KMS-11 (cell line): ENCODE measurements around the gene RNPS1.

Experiments
- H2AFZ ChIP-seq: fragments of 200-600 bp; sonication (generic); 2 replicates; pipeline ENCODE4 v1.6.1; 2016; ENCODE audit warnings: antibody characterized with exemption, mixed run types, low read depth
- H3K27ac ChIP-seq: fragments of 200-600 bp; sonication (generic); 2 replicates; pipeline ENCODE4 v1.6.1; 2016; ENCODE audit warnings: mild to moderate bottlenecking, mixed run types
- H3K27me3 ChIP-seq: fragments of 200-600 bp; sonication (generic); 2 replicates; pipeline ENCODE4 v1.6.1; 2017; ENCODE audit warnings: mild to moderate bottlenecking, low read depth, mixed run types, moderate library complexity; ENCODE audit not compliant: insufficient read depth
- H3K36me3 ChIP-seq: fragments of 200-600 bp; sonication (generic); 2 replicates; pipeline ENCODE4 v1.6.1; 2017; ENCODE audit warnings: mild to moderate bottlenecking, mixed run types; ENCODE audit not compliant: insufficient read depth
- H3K4me1 ChIP-seq: fragments of 200-600 bp; sonication (generic); 2 replicates; pipeline ENCODE4 v1.6.1; 2016; ENCODE audit warnings: mild to moderate bottlenecking, low read depth, mixed run types; ENCODE audit not compliant: poor library complexity, severe bottlenecking
- H3K4me2 ChIP-seq: fragments of 200-600 bp; sonication (generic); 2 replicates; pipeline ENCODE4 v1.7.0; 2016; ENCODE audit warnings: mild to moderate bottlenecking, mixed run types
- H3K4me3 ChIP-seq: fragments of 200-600 bp; sonication (generic); IDR thresholded peaks from 2 replicates; pipeline ENCODE4 v1.6.1; 2017; ENCODE audit warnings: low read depth, low read length, mixed read lengths; ENCODE audit not compliant: insufficient read depth
- H3K79me2 ChIP-seq: fragments of 200-600 bp; sonication (generic); 2 replicates; pipeline ENCODE4 v1.6.1; 2016; ENCODE audit warnings: low read depth, mixed run types; ENCODE audit not compliant: insufficient read depth
- H3K9ac ChIP-seq: fragments of 200-600 bp; sonication (generic); 2 replicates; pipeline ENCODE4 v1.6.1; 2016; ENCODE audit warnings: mild to moderate bottlenecking, mixed run types
- H4K20me1 ChIP-seq: fragments of 200-600 bp; sonication (generic); 2 replicates; pipeline ENCODE4 v1.6.1; 2016; ENCODE audit warnings: mild to moderate bottlenecking, mixed run types; ENCODE audit not compliant: insufficient read depth
- TF ChIP-seq, protein P1 (sequence below): fragments of 200-600 bp; sonication (generic); conservative IDR thresholded peaks from 2 replicates; pipeline ENCODE4 v1.6.1; 2017; ENCODE audit warnings: low read depth, mild to moderate bottlenecking, antibody characterized with exemption, low read length, moderate library complexity, mixed read lengths

RNPS1 gene

DNA sequence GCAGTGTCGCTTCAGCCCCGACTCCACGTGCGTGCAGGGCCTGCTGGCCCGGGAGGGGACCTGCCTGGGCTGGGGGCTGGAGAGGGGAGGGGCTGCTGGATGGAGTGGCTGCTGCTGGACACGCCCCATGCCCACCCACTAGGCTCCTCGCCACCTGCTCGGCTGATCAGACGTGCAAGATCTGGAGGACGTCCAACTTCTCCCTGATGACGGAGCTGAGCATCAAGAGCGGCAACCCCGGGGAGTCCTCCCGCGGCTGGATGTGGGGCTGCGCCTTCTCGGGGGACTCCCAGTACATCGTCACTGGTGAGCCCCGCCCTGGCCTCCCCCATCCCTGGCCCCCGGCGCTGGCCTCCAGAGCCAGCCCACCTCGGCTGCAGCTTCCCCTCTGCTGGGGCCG, 59.6 kb downstream of the RNPS1 start:
- peaks cover 25% of the 10 kb centered on the region for H3K4me1 ChIP-seq
- H4K20me1 ChIP-seq: no peaks in the 10 kb centered on the region
- peaks cover 17% of the 10 kb centered on the region for H3K79me2 ChIP-seq
- no peak overlapping the region for H3K27ac ChIP-seq
- no peak overlapping the region for H3K9ac ChIP-seq
- no peak overlapping the region for H3K4me3 ChIP-seq
- no peak overlapping the region for H2AFZ ChIP-seq
- H3K27me3 ChIP-seq: no peaks in the 10 kb centered on the region
- H3K36me3 ChIP-seq: no peaks in the 10 kb centered on the region
- no peak overlapping the region for H3K4me2 ChIP-seq
- TF ChIP-seq, protein P1, sequence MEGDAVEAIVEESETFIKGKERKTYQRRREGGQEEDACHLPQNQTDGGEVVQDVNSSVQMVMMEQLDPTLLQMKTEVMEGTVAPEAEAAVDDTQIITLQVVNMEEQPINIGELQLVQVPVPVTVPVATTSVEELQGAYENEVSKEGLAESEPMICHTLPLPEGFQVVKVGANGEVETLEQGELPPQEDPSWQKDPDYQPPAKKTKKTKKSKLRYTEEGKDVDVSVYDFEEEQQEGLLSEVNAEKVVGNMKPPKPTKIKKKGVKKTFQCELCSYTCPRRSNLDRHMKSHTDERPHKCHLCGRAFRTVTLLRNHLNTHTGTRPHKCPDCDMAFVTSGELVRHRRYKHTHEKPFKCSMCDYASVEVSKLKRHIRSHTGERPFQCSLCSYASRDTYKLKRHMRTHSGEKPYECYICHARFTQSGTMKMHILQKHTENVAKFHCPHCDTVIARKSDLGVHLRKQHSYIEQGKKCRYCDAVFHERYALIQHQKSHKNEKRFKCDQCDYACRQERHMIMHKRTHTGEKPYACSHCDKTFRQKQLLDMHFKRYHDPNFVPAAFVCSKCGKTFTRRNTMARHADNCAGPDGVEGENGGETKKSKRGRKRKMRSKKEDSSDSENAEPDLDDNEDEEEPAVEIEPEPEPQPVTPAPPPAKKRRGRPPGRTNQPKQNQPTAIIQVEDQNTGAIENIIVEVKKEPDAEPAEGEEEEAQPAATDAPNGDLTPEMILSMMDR: no peak

DNA sequence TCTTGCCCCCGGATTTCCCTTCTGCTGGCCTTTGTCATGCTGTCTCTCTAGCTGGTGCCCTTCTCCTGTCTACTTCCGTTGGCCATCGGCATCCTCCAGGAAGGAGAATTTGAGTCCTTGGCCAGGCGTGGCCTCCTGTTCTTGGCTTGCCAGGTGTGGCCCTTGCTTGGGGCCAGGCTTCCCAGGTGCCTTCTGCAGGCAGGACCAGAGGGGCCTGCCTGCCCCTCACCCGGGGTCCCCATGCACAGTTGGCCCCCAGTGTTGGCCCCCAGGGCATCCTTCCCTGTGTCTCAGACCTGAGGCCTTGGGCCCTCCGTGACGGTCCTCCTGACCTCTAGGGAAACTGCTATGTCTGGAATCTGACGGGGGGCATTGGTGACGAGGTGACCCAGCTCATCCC, 60.1 kb downstream of the RNPS1 start:
- Histone ChIP-seq H4K20me1 (no peaks in the 10 kb centered on the region), H2AFZ (no peak overlapping the region), H3K27me3 (no peaks in the 10 kb centered on the region), H3K4me2 (no peak overlapping the region), H3K79me2 (peaks cover 13% of the 10 kb centered on the region), H3K36me3 (no peaks in the 10 kb centered on the region), H3K27ac (no peak overlapping the region), H3K4me3 (no peak overlapping the region), H3K4me1 (peaks cover 20% of the 10 kb centered on the region), H3K9ac (no peak overlapping the region)
- TF ChIP-seq, protein P1: no peak

DNA sequence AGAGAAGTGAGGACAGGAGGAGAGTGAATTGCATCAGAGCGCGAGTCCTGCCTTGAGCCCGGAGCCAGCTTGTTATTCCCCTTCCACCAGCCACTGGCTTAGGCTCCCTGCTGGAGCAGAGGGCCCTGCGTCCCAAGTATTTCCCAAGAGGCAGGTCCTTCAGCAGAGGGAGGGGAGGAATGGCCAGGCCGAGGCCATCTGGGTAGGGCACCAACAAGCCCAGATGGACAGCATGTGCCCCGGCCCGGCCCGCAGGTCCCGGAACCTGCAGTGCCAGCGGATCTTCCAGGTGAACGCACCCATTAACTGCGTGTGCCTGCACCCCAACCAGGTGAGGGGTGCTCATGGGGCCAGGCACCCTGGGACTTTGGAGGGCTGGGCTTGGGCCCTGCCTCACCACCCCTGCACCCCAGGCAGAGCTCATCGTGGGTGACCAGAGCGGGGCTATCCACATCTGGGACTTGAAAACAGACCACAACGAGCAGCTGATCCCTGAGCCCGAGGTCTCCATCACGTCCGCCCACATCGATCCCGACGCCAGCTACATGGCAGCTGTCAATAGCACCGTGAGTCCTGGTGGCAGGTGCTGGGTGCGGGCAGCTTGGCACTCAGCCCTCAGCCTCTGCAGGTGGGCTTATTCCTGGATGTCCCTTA, 61.0 kb downstream of the RNPS1 start:
- no peak overlapping the region for H3K4me3 ChIP-seq
- H3K9ac ChIP-seq: no peak overlapping the region
- H3K79me2 ChIP-seq: peaks cover 7% of the 10 kb centered on the region
- H3K27ac ChIP-seq: no peak overlapping the region
- TF ChIP-seq, protein P1: no peak
- peaks cover 4% of the 10 kb centered on the region; the same call in 1 of the 2 replicates for H3K27me3 ChIP-seq
- peaks cover 15% of the 10 kb centered on the region for H3K4me1 ChIP-seq
- peak overlapping the region; percentile 98 for H3K4me2 ChIP-seq
- H3K36me3 ChIP-seq: no peaks in the 10 kb centered on the region
- H4K20me1 ChIP-seq: no peaks in the 10 kb centered on the region
- no peak overlapping the region for H2AFZ ChIP-seq

DNA sequence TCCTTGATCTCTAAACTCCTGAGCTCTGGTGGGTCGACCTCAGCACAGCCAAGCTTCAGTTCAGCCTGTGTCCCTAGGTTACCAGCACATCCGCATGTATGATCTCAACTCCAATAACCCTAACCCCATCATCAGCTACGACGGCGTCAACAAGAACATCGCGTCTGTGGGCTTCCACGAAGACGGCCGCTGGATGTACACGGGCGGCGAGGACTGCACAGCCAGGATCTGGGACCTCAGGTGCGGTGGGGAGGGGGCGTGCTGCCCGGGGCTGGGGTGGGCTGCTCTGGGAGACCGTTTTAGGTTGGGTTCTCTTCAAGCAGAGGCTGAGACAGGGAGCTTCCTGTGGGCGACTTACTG, 61.5 kb downstream of the RNPS1 start:
- H3K4me3 ChIP-seq: no peak overlapping the region
- peak overlapping the region; percentile 87; the same call in 1 of the 2 replicates for H3K9ac ChIP-seq
- no peaks in the 10 kb centered on the region for H3K36me3 ChIP-seq
- no peak overlapping the region for H2AFZ ChIP-seq
- peaks cover 8% of the 10 kb centered on the region; the same call in 1 of the 2 replicates for H3K27me3 ChIP-seq
- peaks cover 15% of the 10 kb centered on the region for H3K4me1 ChIP-seq
- H3K27ac ChIP-seq: no peak overlapping the region
- no peaks in the 10 kb centered on the region for H4K20me1 ChIP-seq
- TF ChIP-seq, protein P1: no peak
- peak overlapping the region; percentile 98 for H3K4me2 ChIP-seq
- H3K79me2 ChIP-seq: peaks cover 7% of the 10 kb centered on the region
